ENCODE data around the gene TM9SF2.

The TM9SF2 gene

GRCh38 chr13:99522298-99522697 is 21.0 kb downstream of the TM9SF2 start:
- H3K23ac ChIP-seq (ENCODE audit: low read depth, low read length, poor library complexity): no peak overlapping the region
- H3K79me1 ChIP-seq (ENCODE audit: low read depth, low read length): peaks cover 2% of the 10 kb centered on the region
- no peak overlapping the region for H3K14ac ChIP-seq (ENCODE audit: low read length)
- no peak overlapping the region for H3K4ac ChIP-seq (ENCODE audit: low read length)
- H2BK12ac ChIP-seq (ENCODE audit: low read length): no peak overlapping the region
- no peak overlapping the region for H2BK15ac ChIP-seq (ENCODE audit: low read length)
- peaks cover 9 to 90% of the 10 kb centered on the region in 2 donors for H3K36me3 ChIP-seq (replicated peaks in 1 of 2; ENCODE audit: control insufficient read depth in 2 of 2, insufficient read depth in 2 of 2, low read length in 2 of 2)
- H4K8ac ChIP-seq (ENCODE audit: low read depth, low read length): no peak overlapping the region
- H3K9ac ChIP-seq (ENCODE audit: low read depth, low read length, poor library complexity): no peak overlapping the region
- no peaks in the 10 kb centered on the region for H3K27me3 ChIP-seq (ENCODE audit: control insufficient read depth in 3 of 3, insufficient read depth in 3 of 3, low read depth in 1 of 3, low read length in 3 of 3)
- no CpG with 5 or more reads among the region's 2 CpGs for WGBS, 2 donors (ENCODE audit: extremely low coverage in 2 of 2, insufficient read length in 2 of 2, insufficient replicate concordance in 1 of 2)
- peaks cover 0 to 2% of the 10 kb centered on the region in 2 donors for H3K9me3 ChIP-seq (replicated peaks in 1 of 2; ENCODE audit: control insufficient read depth in 2 of 2, insufficient read depth in 1 of 2, low read depth in 1 of 2, low read length in 2 of 2)
- no peak overlapping the region for H3K18ac ChIP-seq (ENCODE audit: low read length)
- H4K91ac ChIP-seq (ENCODE audit: low read depth, low read length, poor library complexity): no peak overlapping the region
- no peak overlapping the region for H2BK5ac ChIP-seq (ENCODE audit: low read length)
- H3K4me3 ChIP-seq (ENCODE audit: low read length in 2 of 2): no peak overlapping the region
- H3K27ac ChIP-seq (replicated peaks; ENCODE audit: low read length): no peak overlapping the region
- no peak overlapping the region for H2BK120ac ChIP-seq (ENCODE audit: low read depth, low read length)
- no peak overlapping the region for H2AFZ ChIP-seq (ENCODE audit: low read length)
- H3K4me1 ChIP-seq (ENCODE audit: control insufficient read depth in 2 of 2, insufficient read depth in 1 of 2, low read depth in 1 of 2, low read length in 2 of 2): peaks cover 0 to 3% of the 10 kb centered on the region in 2 donors
- no peak for DNase-seq (ENCODE audit: low spot score)
- no peak overlapping the region for H3K4me2 ChIP-seq (ENCODE audit: insufficient read depth, low read length, poor library complexity, severe bottlenecking)
- no peak overlapping the region for H2AK5ac ChIP-seq (ENCODE audit: low read depth, low read length)

GRCh38 chr13:99523838-99524237 is 22.6 kb downstream of the TM9SF2 start:
- Histone ChIP-seq H3K4ac (ENCODE audit: low read length) (no peak overlapping the region), H4K91ac (ENCODE audit: low read depth, low read length, poor library complexity) (no peak overlapping the region), H3K27me3 (ENCODE audit: control insufficient read depth in 3 of 3, insufficient read depth in 3 of 3, low read depth in 1 of 3, low read length in 3 of 3) (no peaks in the 10 kb centered on the region), H3K79me1 (ENCODE audit: low read depth, low read length) (peaks cover 2% of the 10 kb centered on the region), H2BK5ac (ENCODE audit: low read length) (no peak overlapping the region), H3K9ac (ENCODE audit: low read depth, low read length, poor library complexity) (no peak overlapping the region), H4K8ac (ENCODE audit: low read depth, low read length) (no peak overlapping the region), H3K18ac (ENCODE audit: low read length) (no peak overlapping the region), H3K14ac (ENCODE audit: low read length) (no peak overlapping the region), H3K4me2 (ENCODE audit: insufficient read depth, low read length, poor library complexity, severe bottlenecking) (no peak overlapping the region), H3K4me1 (ENCODE audit: control insufficient read depth in 2 of 2, insufficient read depth in 1 of 2, low read depth in 1 of 2, low read length in 2 of 2) (peaks cover 0 to 3% of the 10 kb centered on the region in 2 donors), H2AFZ (ENCODE audit: low read length) (no peak overlapping the region), H3K36me3 (replicated peaks in 1 of 2; ENCODE audit: control insufficient read depth in 2 of 2, insufficient read depth in 2 of 2, low read length in 2 of 2) (peaks cover 11 to 81% of the 10 kb centered on the region in 2 donors), H2BK120ac (ENCODE audit: low read depth, low read length) (no peak overlapping the region), H3K23ac (ENCODE audit: low read depth, low read length, poor library complexity) (no peak overlapping the region), H2BK12ac (ENCODE audit: low read length) (no peak overlapping the region), H3K9me3 (replicated peaks in 1 of 2; ENCODE audit: control insufficient read depth in 2 of 2, insufficient read depth in 1 of 2, low read depth in 1 of 2, low read length in 2 of 2) (peaks cover 0 to 2% of the 10 kb centered on the region in 2 donors), H2BK15ac (ENCODE audit: low read length) (no peak overlapping the region), H2AK5ac (ENCODE audit: low read depth, low read length) (no peak overlapping the region), H3K27ac (replicated peaks; ENCODE audit: low read length) (no peak overlapping the region), H3K4me3 (ENCODE audit: low read length in 2 of 2) (no peak overlapping the region)
- WGBS, 2 donors (ENCODE audit: extremely low coverage in 2 of 2, insufficient read length in 2 of 2, insufficient replicate concordance in 1 of 2): no CpG with 5 or more reads among the region's 4 CpGs
- no peak for DNase-seq (ENCODE audit: low spot score)

DNA sequence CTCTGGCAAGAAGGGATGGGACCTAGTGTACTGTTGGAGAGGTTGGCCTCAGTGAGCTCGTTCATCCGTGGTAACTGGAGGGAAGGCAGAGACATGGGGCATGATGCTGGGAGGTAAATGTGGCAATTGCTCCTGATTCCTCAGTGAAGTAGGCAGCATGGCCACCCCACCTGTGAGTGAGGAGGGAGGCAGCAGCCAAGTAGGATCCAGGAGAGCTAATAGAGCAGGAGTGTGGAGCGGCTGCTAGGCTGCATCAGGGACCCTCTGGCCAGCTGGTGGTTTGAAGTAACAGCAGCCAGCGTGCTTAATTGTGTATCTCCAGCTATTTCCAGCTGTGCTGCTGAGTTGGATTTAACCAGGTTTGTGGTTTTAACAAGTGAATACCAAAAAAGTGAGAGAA is 24.7 kb downstream of the TM9SF2 start:
- H3K14ac ChIP-seq (ENCODE audit: low read length): no peak overlapping the region
- peaks cover 10 to 75% of the 10 kb centered on the region in 2 donors for H3K36me3 ChIP-seq (replicated peaks in 1 of 2; ENCODE audit: control insufficient read depth in 2 of 2, insufficient read depth in 2 of 2, low read length in 2 of 2)
- no peak overlapping the region for H3K4me3 ChIP-seq (ENCODE audit: low read length in 2 of 2)
- no peak overlapping the region for H3K18ac ChIP-seq (ENCODE audit: low read length)
- H2AK5ac ChIP-seq (ENCODE audit: low read depth, low read length): no peak overlapping the region
- H3K4me2 ChIP-seq (ENCODE audit: insufficient read depth, low read length, poor library complexity, severe bottlenecking): no peak overlapping the region
- peaks cover 2% of the 10 kb centered on the region for H3K79me1 ChIP-seq (ENCODE audit: low read depth, low read length)
- no peak overlapping the region for H2AFZ ChIP-seq (ENCODE audit: low read length)
- H3K27ac ChIP-seq (replicated peaks; ENCODE audit: low read length): no peak overlapping the region
- no peak overlapping the region for H2BK5ac ChIP-seq (ENCODE audit: low read length)
- DNase-seq (ENCODE audit: low spot score): no peak
- no peak overlapping the region for H2BK15ac ChIP-seq (ENCODE audit: low read length)
- H2BK12ac ChIP-seq (ENCODE audit: low read length): no peak overlapping the region
- H3K4me1 ChIP-seq (ENCODE audit: control insufficient read depth in 2 of 2, insufficient read depth in 1 of 2, low read depth in 1 of 2, low read length in 2 of 2): peaks cover 0 to 3% of the 10 kb centered on the region in 2 donors
- WGBS, 2 donors (ENCODE audit: extremely low coverage in 2 of 2, insufficient read length in 2 of 2, insufficient replicate concordance in 1 of 2): no CpG with 5 or more reads among the region's 4 CpGs
- no peak overlapping the region for H2BK120ac ChIP-seq (ENCODE audit: low read depth, low read length)
- H3K9ac ChIP-seq (ENCODE audit: low read depth, low read length, poor library complexity): no peak overlapping the region
- no peak overlapping the region for H3K23ac ChIP-seq (ENCODE audit: low read depth, low read length, poor library complexity)
- H4K8ac ChIP-seq (ENCODE audit: low read depth, low read length): no peak overlapping the region
- H3K27me3 ChIP-seq (ENCODE audit: control insufficient read depth in 3 of 3, insufficient read depth in 3 of 3, low read depth in 1 of 3, low read length in 3 of 3): no peaks in the 10 kb centered on the region
- H3K4ac ChIP-seq (ENCODE audit: low read length): no peak overlapping the region
- peaks cover 0 to 2% of the 10 kb centered on the region in 2 donors for H3K9me3 ChIP-seq (replicated peaks in 1 of 2; ENCODE audit: control insufficient read depth in 2 of 2, insufficient read depth in 1 of 2, low read depth in 1 of 2, low read length in 2 of 2)
- no peak overlapping the region for H4K91ac ChIP-seq (ENCODE audit: low read depth, low read length, poor library complexity)

- no peak overlapping the region for H3K9ac ChIP-seq (ENCODE audit: low read depth, low read length, poor library complexity)
- no CpG with 5 or more reads among the region's 7 CpGs for WGBS, 2 donors (ENCODE audit: extremely low coverage in 2 of 2, insufficient read length in 2 of 2, insufficient replicate concordance in 1 of 2)
- no peak overlapping the region for H2BK15ac ChIP-seq (ENCODE audit: low read length)
- H2AK5ac ChIP-seq (ENCODE audit: low read depth, low read length): no peak overlapping the region
- no peak overlapping the region for H3K4me2 ChIP-seq (ENCODE audit: insufficient read depth, low read length, poor library complexity, severe bottlenecking)
- H3K9me3 ChIP-seq (replicated peaks in 1 of 2; ENCODE audit: control insufficient read depth in 2 of 2, insufficient read depth in 1 of 2, low read depth in 1 of 2, low read length in 2 of 2): peaks cover 0 to 2% of the 10 kb centered on the region in 2 donors
- no peak overlapping the region for H4K91ac ChIP-seq (ENCODE audit: low read depth, low read length, poor library complexity)
- H2BK12ac ChIP-seq (ENCODE audit: low read length): no peak overlapping the region
- no peak overlapping the region for H3K27ac ChIP-seq (replicated peaks; ENCODE audit: low read length)
- peak overlapping the region; percentile 4 for H2BK5ac ChIP-seq (ENCODE audit: low read length)
- peak overlapping the region; percentile 50 for H4K8ac ChIP-seq (ENCODE audit: low read depth, low read length)
- no peak for DNase-seq (ENCODE audit: low spot score)
- H3K27me3 ChIP-seq (ENCODE audit: control insufficient read depth in 3 of 3, insufficient read depth in 3 of 3, low read depth in 1 of 3, low read length in 3 of 3): no peaks in the 10 kb centered on the region
- no peak overlapping the region for H2BK120ac ChIP-seq (ENCODE audit: low read depth, low read length)
- no peak overlapping the region for H3K4ac ChIP-seq (ENCODE audit: low read length)
- peaks cover 0 to 5% of the 10 kb centered on the region in 2 donors for H3K4me1 ChIP-seq (ENCODE audit: control insufficient read depth in 2 of 2, insufficient read depth in 1 of 2, low read depth in 1 of 2, low read length in 2 of 2)
- H3K36me3 ChIP-seq (replicated peaks in 1 of 2; ENCODE audit: control insufficient read depth in 2 of 2, insufficient read depth in 2 of 2, low read length in 2 of 2): peaks cover 8 to 75% of the 10 kb centered on the region in 2 donors
- no peak overlapping the region for H3K23ac ChIP-seq (ENCODE audit: low read depth, low read length, poor library complexity)
- no peak overlapping the region for H3K4me3 ChIP-seq (ENCODE audit: low read length in 2 of 2)
- H2AFZ ChIP-seq (ENCODE audit: low read length): no peak overlapping the region
- peaks cover 2% of the 10 kb centered on the region for H3K79me1 ChIP-seq (ENCODE audit: low read depth, low read length)
- no peak overlapping the region for H3K14ac ChIP-seq (ENCODE audit: low read length)
- H3K18ac ChIP-seq (ENCODE audit: low read length): peak overlapping the region; percentile 9
Measured at GRCh38 chr13:99526549-99526948, 25.3 kb downstream of the TM9SF2 start.
